Liver (tissue), 9 donors: ENCODE results near the gene MRPS11. TPM values are rescaled to one million over a fixed set of nuclear protein-coding genes. Genes with fewer than 3 reads are reported as not detected.

Source experiments
- DNase-seq: peaks from one replicate; pipeline ENCODE4 v3.0.0-alpha.2; 2017; ENCODE audit warnings: low spot score
- H3K27ac ChIP-seq, 2 donors: one replicate each; pipeline ENCODE4 v1.7.0; 2013; ENCODE audit warnings: inconsistent platforms in 2 of 2, low read length in 2 of 2, control low read depth in 1 of 2, low read depth in 1 of 2, mild to moderate bottlenecking in 1 of 2
- H3K27me3 ChIP-seq, 4 donors: one replicate each; pipeline versions ENCODE4 v1.6.1 to v1.7.0; 2013; ENCODE audit warnings: low read length in 3 of 4, inconsistent platforms in 1 of 4, mild to moderate bottlenecking in 1 of 4, moderate library complexity in 1 of 4; ENCODE audit not compliant: control insufficient read depth in 4 of 4, insufficient read depth in 4 of 4
- H3K36me3 ChIP-seq, 4 donors: one replicate each; pipeline versions ENCODE4 v1.6.1 to v1.7.0; 2013; ENCODE audit warnings: low read length in 3 of 4, mild to moderate bottlenecking in 3 of 4, low read depth in 1 of 4, moderate library complexity in 1 of 4; ENCODE audit not compliant: control insufficient read depth in 4 of 4, insufficient read depth in 3 of 4
- H3K4me1 ChIP-seq, 4 donors: one replicate each; pipeline versions ENCODE4 v1.6.1 to v1.7.0; 2013; ENCODE audit warnings: low read length in 3 of 4, mild to moderate bottlenecking in 3 of 4, moderate library complexity in 1 of 4; ENCODE audit not compliant: control insufficient read depth in 4 of 4, insufficient read depth in 4 of 4
- H3K4me3 ChIP-seq, 3 donors: one replicate each; pipeline versions ENCODE4 v1.6.1 to v1.7.0; 2013; ENCODE audit warnings: low read length in 3 of 3, control low read depth in 1 of 3, low read depth in 1 of 3, mild to moderate bottlenecking in 1 of 3
- H3K9ac ChIP-seq, 2 donors: one replicate each; pipeline ENCODE4 v1.7.0; 2013; ENCODE audit warnings: low read length in 2 of 2, mild to moderate bottlenecking in 2 of 2, moderate library complexity in 2 of 2, control low read depth in 1 of 2, low read depth in 1 of 2
- H3K9me3 ChIP-seq, 4 donors: one replicate each; pipeline versions ENCODE4 v1.6.1 to v1.7.0; 2013; ENCODE audit warnings: low read length in 3 of 4; ENCODE audit not compliant: control insufficient read depth in 4 of 4
- EGR1 ChIP-seq, 2 donors: IDR thresholded peaks; 2 replicates each; pipeline ENCODE4 v1.6.1; 2016 to 2018; ENCODE audit warnings: antibody characterized with exemption in 2 of 2, low read depth in 2 of 2
- FOXA1 ChIP-seq: IDR thresholded peaks from 2 replicates; pipeline ENCODE4 v1.6.1; 2016; ENCODE audit warnings: antibody characterized with exemption
- FOXA2 ChIP-seq: IDR thresholded peaks from 2 replicates; pipeline ENCODE4 v1.6.1; 2016; ENCODE audit warnings: antibody characterized with exemption
- GABPA ChIP-seq, 2 donors: IDR thresholded peaks in 1 of 2; conservative IDR thresholded peaks in 1 of 2; 2 replicates each; pipeline ENCODE4 v1.6.1; 2016; ENCODE audit warnings: antibody characterized with exemption in 2 of 2, mild to moderate bottlenecking in 1 of 2, moderate library complexity in 1 of 2
- HNF4A ChIP-seq, 2 donors: conservative IDR thresholded peaks; 2 replicates each; pipeline ENCODE4 v1.6.1; 2016; ENCODE audit warnings: antibody characterized with exemption in 2 of 2, mild to moderate bottlenecking in 2 of 2
- HNF4G ChIP-seq: IDR thresholded peaks from 2 replicates; pipeline ENCODE4 v1.6.1; 2016; ENCODE audit warnings: antibody characterized with exemption
- JUND ChIP-seq, 2 donors: IDR thresholded peaks; 2 replicates each; pipeline ENCODE4 v1.6.1; 2016; ENCODE audit warnings: antibody characterized with exemption in 2 of 2
- NR2F2 ChIP-seq: IDR thresholded peaks from 2 replicates; pipeline ENCODE4 v1.6.1; 2016; ENCODE audit warnings: antibody characterized with exemption
- RAD21 ChIP-seq, 2 donors: IDR thresholded peaks; 2 replicates each; pipeline ENCODE4 v1.6.1; 2016; ENCODE audit warnings: antibody characterized with exemption in 2 of 2, mild to moderate bottlenecking in 2 of 2
- RXRA ChIP-seq, 2 donors: IDR thresholded peaks; 2 replicates each; pipeline ENCODE4 v1.6.1; 2017 to 2018; ENCODE audit warnings: antibody characterized with exemption in 2 of 2, mild to moderate bottlenecking in 1 of 2
- SP1 ChIP-seq: IDR thresholded peaks from 2 replicates; pipeline ENCODE4 v1.6.1; 2018; ENCODE audit warnings: antibody characterized with exemption, mild to moderate bottlenecking
- TAF1 ChIP-seq: conservative IDR thresholded peaks from 2 replicates; pipeline ENCODE4 v1.6.1; 2016; ENCODE audit warnings: antibody characterized with exemption, mild to moderate bottlenecking
- WGBS: extraction: QIAGEN DNeasy Blood & Tissue Kit; methylation state at CpG from one replicate; pipeline ENCODE4 v1.1.7; 2013; 5-methylcytosine and 5-hydroxymethylcytosine counted together
- polyA plus RNA-seq, 2 donors: library from polyadenylated mRNA; stranded (reverse) in 1 of 2; unstranded in 1 of 2; fragments of 200-250 nt in 1 of 2; fragments of >200 nt in 1 of 2; fragmentation: Nextera tagmentation in 1 of 2; extraction: Ambion mirVana in 1 of 2; gene quantifications; one replicate each; pipeline versions ENCODE4 v1.2.1 to v1.2.3, GENCODE V29; 2013 to 2015
- total RNA-seq, 2 donors: library from RNA; depleted of rRNA; stranded (reverse); fragments of >200 nt; gene quantifications; one replicate each; pipeline ENCODE4 v1.2.3, GENCODE V29; 2014
- TF ChIP-seq, protein P1 (sequence below): fragments of 150-350 bp; IDR thresholded peaks from 2 replicates; pipeline ENCODE4 v1.5.1; 2017; ENCODE audit warnings: improper control_type of control experiment, low read depth, low read length; ENCODE audit not compliant: missing input control
- TF ChIP-seq, protein P2 (sequence below): IDR thresholded peaks from 2 replicates; pipeline ENCODE4 v1.6.1; 2016; ENCODE audit warnings: antibody characterized with exemption
- TF ChIP-seq, protein P3 (sequence below): IDR thresholded peaks from 2 replicates; pipeline ENCODE4 v1.6.1; 2016; ENCODE audit warnings: antibody characterized with exemption
- donor health status: healthy.
- donor health status: healthy.
- donor health status: healthy.
- donor health status: healthy.
- donor health status: healthy.

The MRPS11 gene
- total and polyA plus RNA-seq, 4 donors: 20.5 to 54.4 (median 32.3) TPM

GRCh38 chr15:88449581-88449980 lies 17.9 kb upstream of the MRPS11 start:
- DNase-seq: peak; percentile 22
- Histone ChIP-seq H3K4me1 (peaks cover 0 to 3% (median 0%) of the 10 kb centered on the region in 4 donors), H3K36me3 (no peaks in the 10 kb centered on the region), H3K27ac (no peak overlapping the region), H3K9ac (no peak overlapping the region), H3K4me3 (no peak overlapping the region), H3K27me3 (no peaks in the 10 kb centered on the region), H3K9me3 (no peaks in the 10 kb centered on the region)
- TF ChIP-seq FOXA1: no peak
- TF ChIP-seq RAD21 (IDR thresholded peaks at IDR 0.05): no peak
- TF ChIP-seq GABPA (IDR thresholded peaks at IDR 0.05 in 1 of 2, conservative IDR thresholded peaks at IDR 0.05 in 1 of 2): no peak
- TF ChIP-seq FOXA2: no peak
- TF ChIP-seq NR2F2: no peak
- no peak for TF ChIP-seq TAF1
- no peak for TF ChIP-seq JUND (IDR thresholded peaks at IDR 0.05)
- 87% methylated on average over 8 of the region's 8 CpGs for WGBS

DNA sequence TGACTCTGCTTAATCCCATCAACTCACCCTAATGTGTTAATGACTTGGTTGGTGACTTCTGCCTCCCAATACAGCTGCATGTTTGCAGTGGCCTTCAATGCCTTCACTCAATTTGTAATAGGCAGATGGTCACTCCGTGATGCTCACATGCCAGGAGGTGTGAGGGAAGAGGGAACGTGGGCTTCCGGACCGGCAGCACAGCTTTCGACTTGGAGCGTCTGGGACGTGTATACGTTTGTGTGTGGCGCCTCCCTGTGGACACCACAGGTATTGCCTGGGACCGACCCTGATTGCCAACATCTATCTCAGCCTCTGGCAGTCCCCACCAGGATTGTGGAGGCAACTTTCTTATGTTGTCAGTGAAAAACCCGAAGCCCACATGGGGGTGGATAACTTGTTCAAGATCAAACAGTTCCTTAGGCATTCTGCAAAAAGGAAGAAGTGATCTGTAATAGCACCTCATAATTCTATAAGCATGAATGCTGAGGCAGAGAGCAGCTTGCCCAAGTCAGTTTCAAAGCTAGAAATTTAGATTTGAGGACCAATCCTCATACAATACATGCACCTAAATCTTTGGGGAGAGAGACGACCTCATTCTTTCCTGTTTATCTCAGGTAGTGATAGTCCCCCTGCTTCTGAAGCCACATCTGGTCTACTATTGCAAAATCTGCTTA lies 17.2 kb upstream of the MRPS11 start:
- Histone ChIP-seq H3K4me3 (no peak overlapping the region), H3K9ac (no peak overlapping the region), H3K9me3 (no peaks in the 10 kb centered on the region), H3K27ac (no peak overlapping the region), H3K4me1 (peaks cover 0 to 10% (median under 1%) of the 10 kb centered on the region in 4 donors), H3K36me3 (no peaks in the 10 kb centered on the region), H3K27me3 (no peaks in the 10 kb centered on the region)
- peak; percentile 78 for DNase-seq
- TF ChIP-seq, protein P1, sequence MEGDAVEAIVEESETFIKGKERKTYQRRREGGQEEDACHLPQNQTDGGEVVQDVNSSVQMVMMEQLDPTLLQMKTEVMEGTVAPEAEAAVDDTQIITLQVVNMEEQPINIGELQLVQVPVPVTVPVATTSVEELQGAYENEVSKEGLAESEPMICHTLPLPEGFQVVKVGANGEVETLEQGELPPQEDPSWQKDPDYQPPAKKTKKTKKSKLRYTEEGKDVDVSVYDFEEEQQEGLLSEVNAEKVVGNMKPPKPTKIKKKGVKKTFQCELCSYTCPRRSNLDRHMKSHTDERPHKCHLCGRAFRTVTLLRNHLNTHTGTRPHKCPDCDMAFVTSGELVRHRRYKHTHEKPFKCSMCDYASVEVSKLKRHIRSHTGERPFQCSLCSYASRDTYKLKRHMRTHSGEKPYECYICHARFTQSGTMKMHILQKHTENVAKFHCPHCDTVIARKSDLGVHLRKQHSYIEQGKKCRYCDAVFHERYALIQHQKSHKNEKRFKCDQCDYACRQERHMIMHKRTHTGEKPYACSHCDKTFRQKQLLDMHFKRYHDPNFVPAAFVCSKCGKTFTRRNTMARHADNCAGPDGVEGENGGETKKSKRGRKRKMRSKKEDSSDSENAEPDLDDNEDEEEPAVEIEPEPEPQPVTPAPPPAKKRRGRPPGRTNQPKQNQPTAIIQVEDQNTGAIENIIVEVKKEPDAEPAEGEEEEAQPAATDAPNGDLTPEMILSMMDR: peak; percentile 52
- TF ChIP-seq RAD21 (IDR thresholded peaks at IDR 0.05) (peak; percentile 63 to 76), FOXA2 (no peak)
- TF ChIP-seq, protein P2, sequence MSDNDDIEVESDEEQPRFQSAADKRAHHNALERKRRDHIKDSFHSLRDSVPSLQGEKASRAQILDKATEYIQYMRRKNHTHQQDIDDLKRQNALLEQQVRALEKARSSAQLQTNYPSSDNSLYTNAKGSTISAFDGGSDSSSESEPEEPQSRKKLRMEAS: no peak
- 6% methylated on average over 12 of the region's 12 CpGs for WGBS

- Histone ChIP-seq H3K9me3 (no peaks in the 10 kb centered on the region), H3K27ac (no peak overlapping the region), H3K27me3 (no peaks in the 10 kb centered on the region), H3K9ac (no peak overlapping the region), H3K4me3 (no peak overlapping the region), H3K4me1 (peaks cover 0 to 13% (median under 1%) of the 10 kb centered on the region in 4 donors), H3K36me3 (peaks cover 3 to 12% (median 9%) of the 10 kb centered on the region in 4 donors)
- 64% methylated on average over 1 of the region's 1 CpG for WGBS
- peak; percentile 9 for DNase-seq
- TF ChIP-seq RXRA (IDR thresholded peaks at IDR 0.05): no peak
- TF ChIP-seq JUND (IDR thresholded peaks at IDR 0.05): no peak
- no peak for TF ChIP-seq EGR1 (IDR thresholded peaks at IDR 0.05; ENCODE audit: low read depth in 2 of 2)
- no peak for TF ChIP-seq SP1
- TF ChIP-seq RAD21 (IDR thresholded peaks at IDR 0.05): no peak
- no peak for TF ChIP-seq FOXA1
- TF ChIP-seq, protein P3, sequence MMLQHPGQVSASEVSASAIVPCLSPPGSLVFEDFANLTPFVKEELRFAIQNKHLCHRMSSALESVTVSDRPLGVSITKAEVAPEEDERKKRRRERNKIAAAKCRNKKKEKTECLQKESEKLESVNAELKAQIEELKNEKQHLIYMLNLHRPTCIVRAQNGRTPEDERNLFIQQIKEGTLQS: no peak
- TF ChIP-seq FOXA2: no peak
- TF ChIP-seq, protein P2: no peak
- no peak for TF ChIP-seq HNF4A (conservative IDR thresholded peaks at IDR 0.05)
- TF ChIP-seq, protein P1: no peak
- TF ChIP-seq GABPA (IDR thresholded peaks at IDR 0.05 in 1 of 2, conservative IDR thresholded peaks at IDR 0.05 in 1 of 2): no peak
- no peak for TF ChIP-seq HNF4G
These were observed 13.9 kb upstream of the MRPS11 start for GRCh38 chr15:88453651-88454050.
